ENCODE results near the gene FAM20C. TPM values are rescaled to one million over a fixed set of nuclear protein-coding genes. Genes with fewer than 3 reads are reported as not detected.

The FAM20C gene
- polyA plus RNA-seq (ENCODE audit: low read depth in 6 of 6), result under 1 TPM in 1 of 6 donors, not detected in 5; 0.18 TPM

DNA sequence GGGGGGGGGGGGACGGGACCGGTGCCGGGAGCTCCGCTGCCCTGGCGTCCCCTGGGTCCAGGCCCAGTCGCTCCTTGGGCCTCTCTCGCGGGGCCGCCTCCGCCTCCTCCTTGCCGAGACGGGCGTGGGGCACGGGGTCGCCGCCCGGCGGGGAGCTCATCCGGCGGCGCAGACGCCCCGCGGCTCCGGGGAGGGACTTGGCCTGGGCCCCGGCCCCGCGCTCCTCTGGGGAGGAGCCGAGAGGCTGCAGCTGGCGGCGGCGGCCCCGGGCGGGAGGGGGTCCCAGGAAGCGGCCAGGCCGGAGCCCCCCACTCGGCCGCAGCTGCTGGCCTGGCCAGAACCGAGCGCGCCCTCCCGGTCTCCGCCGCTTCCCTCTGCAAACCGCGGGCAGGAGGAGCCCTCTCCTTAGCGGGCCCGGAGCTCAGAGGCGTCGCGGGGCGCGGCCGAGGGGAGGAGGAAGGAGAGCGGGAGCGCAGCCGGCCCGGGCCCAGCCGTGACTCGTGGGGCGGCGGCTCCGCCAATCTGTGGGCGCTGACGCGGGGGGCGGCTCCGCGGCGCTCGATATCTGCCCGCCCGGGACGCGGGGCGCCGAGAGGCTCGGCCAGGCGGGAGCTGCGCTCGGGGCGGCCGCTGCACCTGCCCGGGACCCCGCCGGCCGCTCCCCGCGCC, at the start of gene FAM20C:
Gene FAM20C, plus strand, starts transcription at position 591 of the 669 bp plus-strand sequence. CDS start 629 bp downstream, outside the sequence.
- Mint-ChIP-seq H3K27ac (peak within 1 kb of the TSS in 2 of 6 donors; percentile 8 to 79), H3K4me1 (peaks cover 0 to 4% (median 4%) of the 10 kb centered on the region in 3 donors), H3K36me3 (no peaks in the 10 kb centered on the region), H3K4me3 (peak within 1 kb of the TSS; percentile 61 to 95 (median 80)), H3K27me3 (peaks cover 31 to 70% (median 63%) of the 10 kb centered on the region in 3 donors), H3K9me3 (peaks cover 0 to 2% (median 0%) of the 10 kb centered on the region in 7 donors)
- ATAC-seq (ENCODE audit: low read depth in 2 of 2) (peak; percentile 87 to 88), DNase-seq (peak; percentile 42)

GRCh38 chr7:143145-143751, 49.1 kb upstream of the FAM20C start:
- Mint-ChIP-seq H3K36me3 (peaks cover 0 to 5% of the 10 kb centered on the region in 2 donors), H3K4me3 (peak overlapping the region in 1 of 8 donors; percentile 4), H3K4me1 (peaks cover 11 to 26% (median 15%) of the 10 kb centered on the region in 3 donors), H3K27me3 (peaks cover 0 to 7% (median 6%) of the 10 kb centered on the region in 3 donors), H3K9me3 (no peaks in the 10 kb centered on the region), H3K27ac (peak overlapping the region in 3 of 6 donors; percentile 61 to 78 (median 69))
- ATAC-seq (ENCODE audit: low read depth in 2 of 2) (no peak), DNase-seq (no peak)

DNA sequence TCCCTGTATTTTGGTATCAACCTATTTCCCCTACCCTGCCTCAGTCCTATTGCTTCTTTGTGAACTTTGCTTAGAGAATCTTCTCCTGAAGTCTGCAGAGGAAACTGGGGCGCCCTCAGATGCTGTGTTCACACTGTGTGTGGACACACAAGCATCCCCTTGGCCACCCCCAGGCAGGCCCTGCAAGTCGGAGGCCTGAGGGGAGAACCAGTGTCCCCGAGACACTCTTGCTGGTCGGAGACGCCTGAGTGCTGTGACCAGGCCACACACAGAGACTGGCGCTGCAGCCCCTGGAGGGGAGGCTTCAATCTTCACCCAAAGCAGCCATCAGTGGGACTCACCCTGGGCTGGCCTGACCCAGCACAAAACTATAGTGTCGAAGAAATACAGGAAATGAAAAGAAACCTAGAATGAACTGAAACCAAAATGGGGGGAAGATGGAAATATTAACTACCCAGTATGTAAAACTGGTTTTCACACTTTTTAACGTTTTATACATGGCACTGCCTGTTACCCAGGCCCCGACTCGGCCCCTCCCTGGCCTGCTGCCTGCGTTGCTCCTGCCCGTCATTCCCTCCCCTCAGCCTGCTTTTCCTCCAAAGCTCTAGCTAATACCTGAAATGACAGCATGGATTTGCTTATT, 48.4 kb upstream of the FAM20C start:
- H3K36me3 Mint-ChIP-seq, result peaks cover 0 to 5% of the 10 kb centered on the region in 2 donors
- H3K27me3 Mint-ChIP-seq, result peaks cover 0 to 7% (median 0%) of the 10 kb centered on the region in 3 donors
- DNase-seq (peak; percentile 25), ATAC-seq (ENCODE audit: low read depth in 2 of 2) (peak; percentile 40 to 42)
- H3K9me3 Mint-ChIP-seq, result no peaks in the 10 kb centered on the region
- peak overlapping the region in 6 of 8 donors; percentile 2 to 59 (median 50) for H3K4me3 Mint-ChIP-seq
- peak overlapping the region in 5 of 6 donors; percentile 8 to 95 (median 78) for H3K27ac Mint-ChIP-seq
- peaks cover 11 to 32% (median 15%) of the 10 kb centered on the region in 3 donors for H3K4me1 Mint-ChIP-seq

DNA sequence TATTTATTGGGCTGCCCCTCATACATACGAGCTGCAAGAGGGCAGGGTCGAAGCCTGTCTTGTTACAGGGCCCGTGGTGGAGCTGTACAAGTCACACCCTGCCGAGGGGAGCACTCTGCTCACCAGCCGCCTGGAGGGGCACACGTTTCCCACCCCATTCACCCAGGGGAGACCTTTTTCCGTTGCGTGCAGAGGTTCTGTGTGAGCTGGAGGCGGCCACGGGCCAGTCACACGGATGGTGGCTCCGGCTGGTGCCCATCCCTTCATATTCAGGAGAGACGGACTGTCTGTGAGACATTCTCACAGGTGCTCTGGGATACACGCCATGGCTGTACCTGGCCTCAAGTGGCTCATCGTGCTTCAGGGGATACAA, 47.9 kb upstream of the FAM20C start:
- no peak for ATAC-seq (ENCODE audit: low read depth in 2 of 2)
- peaks cover 0 to 2% (median 0%) of the 10 kb centered on the region in 7 donors for H3K9me3 Mint-ChIP-seq
- no peak for DNase-seq
- peaks cover 0 to 5% (median 0%) of the 10 kb centered on the region in 3 donors for H3K27me3 Mint-ChIP-seq
- H3K4me1 Mint-ChIP-seq, result peaks cover 13 to 33% (median 19%) of the 10 kb centered on the region in 3 donors
- peaks cover 0 to 5% of the 10 kb centered on the region in 2 donors for H3K36me3 Mint-ChIP-seq
- peak overlapping the region in 5 of 8 donors; percentile 2 to 59 (median 54) for H3K4me3 Mint-ChIP-seq
- peak overlapping the region in 4 of 6 donors; percentile 61 to 95 (median 83) for H3K27ac Mint-ChIP-seq

GRCh38 chr7:145863-146262, 46.5 kb upstream of the FAM20C start:
- no peak for DNase-seq
- ATAC-seq (ENCODE audit: low read depth in 2 of 2), result no peak
- peak overlapping the region in 1 of 6 donors; percentile 38 for H3K27ac Mint-ChIP-seq
- peaks cover 23 to 45% (median 27%) of the 10 kb centered on the region in 3 donors for H3K4me1 Mint-ChIP-seq
- no peaks in the 10 kb centered on the region for H3K27me3 Mint-ChIP-seq
- peaks cover 0 to 2% (median 0%) of the 10 kb centered on the region in 7 donors for H3K9me3 Mint-ChIP-seq
- H3K36me3 Mint-ChIP-seq, result peaks cover 0 to 5% of the 10 kb centered on the region in 2 donors
- peak overlapping the region in 1 of 8 donors; percentile 38 for H3K4me3 Mint-ChIP-seq

DNA sequence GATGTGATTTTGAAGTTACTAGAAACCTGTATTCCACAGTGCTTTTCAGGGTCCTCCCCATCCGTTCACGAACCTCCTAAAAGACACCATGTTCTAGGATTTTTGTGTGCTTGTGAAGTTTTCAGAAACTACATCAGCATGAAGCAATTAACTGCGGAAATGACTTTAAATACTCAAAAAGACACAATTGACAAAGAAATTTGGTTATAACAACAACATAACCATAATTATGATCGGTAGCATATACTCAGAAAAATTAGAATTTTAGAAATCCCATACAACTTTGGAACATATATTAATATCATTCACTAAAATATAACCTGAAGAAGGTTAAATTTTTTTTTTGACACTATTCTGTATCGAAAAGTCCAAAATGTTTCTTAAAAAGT, 43.8 kb upstream of the FAM20C start:
- no peak for DNase-seq
- Mint-ChIP-seq H3K4me3 (peak overlapping the region; percentile 85 to 98 (median 94)), H3K27ac (peak overlapping the region; percentile 76 to 99 (median 98)), H3K9me3 (peaks cover 0 to 2% (median 0%) of the 10 kb centered on the region in 7 donors), H3K4me1 (peaks cover 23 to 43% (median 27%) of the 10 kb centered on the region in 3 donors), H3K36me3 (peaks cover 0 to 5% of the 10 kb centered on the region in 2 donors), H3K27me3 (no peaks in the 10 kb centered on the region)
- no peak for ATAC-seq (ENCODE audit: low read depth in 2 of 2)

DNA sequence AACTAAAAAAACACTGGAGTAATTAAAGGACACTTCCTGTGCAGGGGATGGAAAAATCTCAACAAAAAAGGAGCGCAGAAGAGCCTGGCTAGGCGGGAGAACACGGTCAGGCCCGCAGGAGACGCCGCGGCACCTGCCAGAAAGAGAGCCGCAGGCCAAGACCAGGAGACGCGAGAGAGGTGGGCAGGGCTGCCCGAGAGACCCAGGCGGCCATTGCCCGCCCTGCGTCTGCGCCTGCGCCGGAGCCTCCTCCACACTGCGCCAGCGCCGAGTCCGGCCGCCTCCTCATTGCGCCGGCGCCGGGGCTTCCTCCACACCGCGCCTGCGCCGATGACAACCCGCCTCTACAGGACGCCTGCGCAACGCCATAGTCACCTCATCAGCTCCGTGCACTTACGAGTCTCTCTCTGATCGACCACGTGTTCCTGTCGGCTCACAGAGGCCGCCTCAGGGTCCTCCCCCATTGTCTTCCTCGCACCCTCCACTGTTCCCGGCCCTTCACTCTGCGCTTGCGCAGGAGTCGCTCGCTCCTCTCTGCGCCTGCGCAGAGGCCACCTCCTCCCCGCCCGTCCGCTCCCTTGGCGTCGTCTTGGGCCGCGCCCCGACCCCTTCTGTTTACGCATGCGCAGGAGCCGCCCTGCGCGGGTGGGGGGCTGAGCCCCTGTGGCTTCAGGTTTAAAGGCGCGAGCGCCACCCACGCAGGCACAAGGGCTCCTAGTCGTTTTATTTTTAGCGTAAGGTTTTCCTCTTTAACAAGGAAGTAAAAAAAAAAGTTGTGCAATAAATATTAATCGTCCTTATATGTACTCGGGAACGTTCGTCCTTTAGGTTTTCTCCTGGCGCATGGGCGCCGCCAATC, 43.2 kb upstream of the FAM20C start:
- Mint-ChIP-seq H3K9me3 (peaks cover 0 to 2% (median 0%) of the 10 kb centered on the region in 7 donors), H3K36me3 (peaks cover 0 to 5% of the 10 kb centered on the region in 2 donors), H3K4me1 (peaks cover 18 to 37% (median 21%) of the 10 kb centered on the region in 3 donors), H3K4me3 (peak overlapping the region; percentile 85 to 98 (median 94)), H3K27me3 (no peaks in the 10 kb centered on the region), H3K27ac (peak overlapping the region; percentile 95 to 99 (median 98))
- DNase-seq, result peak; percentile 99
- ATAC-seq (ENCODE audit: low read depth in 2 of 2), result peak; percentile 93 to 96

- Mint-ChIP-seq H3K27me3 (no peaks in the 10 kb centered on the region), H3K27ac (peak overlapping the region; percentile 61 to 99 (median 98)), H3K9me3 (peaks cover 0 to 2% (median 0%) of the 10 kb centered on the region in 7 donors), H3K4me3 (peak overlapping the region; percentile 85 to 98 (median 94)), H3K4me1 (peaks cover 12 to 31% (median 16%) of the 10 kb centered on the region in 3 donors), H3K36me3 (peaks cover 0 to 4% of the 10 kb centered on the region in 2 donors)
- DNase-seq, result no peak
- peak; percentile 1 for ATAC-seq (ENCODE audit: low read depth in 2 of 2)
These were observed 42.4 kb upstream of the FAM20C start for GRCh38 chr7:149791-150636.

GRCh38 chr7:150811-151221, 41.6 kb upstream of the FAM20C start:
- H3K4me3 Mint-ChIP-seq, result peak overlapping the region; percentile 18 to 97 (median 88)
- no peak for ATAC-seq (ENCODE audit: low read depth in 2 of 2)
- no peaks in the 10 kb centered on the region for H3K36me3 Mint-ChIP-seq
- H3K9me3 Mint-ChIP-seq, result peaks cover 0 to 2% (median 0%) of the 10 kb centered on the region in 7 donors
- no peaks in the 10 kb centered on the region for H3K27me3 Mint-ChIP-seq
- peak overlapping the region in 3 of 6 donors; percentile 95 to 99 (median 98) for H3K27ac Mint-ChIP-seq
- H3K4me1 Mint-ChIP-seq, result peaks cover 8 to 26% (median 16%) of the 10 kb centered on the region in 3 donors
- no peak for DNase-seq

GRCh38 chr7:151346-152050, 40.9 kb upstream of the FAM20C start:
- no peaks in the 10 kb centered on the region for H3K27me3 Mint-ChIP-seq
- ATAC-seq (ENCODE audit: low read depth in 2 of 2), result no peak
- DNase-seq, result no peak
- peak overlapping the region in 2 of 6 donors; percentile 18 to 44 for H3K27ac Mint-ChIP-seq
- peak overlapping the region in 4 of 8 donors; percentile 24 to 76 (median 36) for H3K4me3 Mint-ChIP-seq
- peaks cover 0 to 2% (median 0%) of the 10 kb centered on the region in 7 donors for H3K9me3 Mint-ChIP-seq
- H3K4me1 Mint-ChIP-seq, result peaks cover 8 to 24% (median 16%) of the 10 kb centered on the region in 3 donors
- no peaks in the 10 kb centered on the region for H3K36me3 Mint-ChIP-seq

- H3K9me3 Mint-ChIP-seq, result peaks cover 0 to 2% (median 0%) of the 10 kb centered on the region in 7 donors
- H3K27me3 Mint-ChIP-seq, result peaks cover 0 to 1% (median 0%) of the 10 kb centered on the region in 3 donors
- no peak overlapping the region for H3K27ac Mint-ChIP-seq
- ATAC-seq (ENCODE audit: low read depth in 2 of 2) (no peak), DNase-seq (no peak)
- no peaks in the 10 kb centered on the region for H3K36me3 Mint-ChIP-seq
- peak overlapping the region in 1 of 8 donors; percentile 20 for H3K4me3 Mint-ChIP-seq
- peaks cover 8 to 24% (median 16%) of the 10 kb centered on the region in 3 donors for H3K4me1 Mint-ChIP-seq
These were observed 39.5 kb upstream of the FAM20C start for GRCh38 chr7:152702-153391.

Measured in naive B cell (primary cell).